ENCODE results near the gene ACP2.
"Not testable (repeated sequence)": the region's sequence is repeated elsewhere in the genome, so short reads cannot be mapped to it uniquely, and the experiment has no call there.

ACP2 gene

GRCh38 chr11:47204637-47204989 is 44.0 kb downstream of the ACP2 start:
- peak; percentile 47 for DNase-seq (ENCODE audit: low spot score)

- no peak for DNase-seq (ENCODE audit: low spot score)
These were observed 46.0 kb downstream of the ACP2 start for GRCh38 chr11:47202576-47202975.

GRCh38 chr11:47201015-47201414 is 47.6 kb downstream of the ACP2 start:
- DNase-seq (ENCODE audit: low spot score), result no peak

DNA sequence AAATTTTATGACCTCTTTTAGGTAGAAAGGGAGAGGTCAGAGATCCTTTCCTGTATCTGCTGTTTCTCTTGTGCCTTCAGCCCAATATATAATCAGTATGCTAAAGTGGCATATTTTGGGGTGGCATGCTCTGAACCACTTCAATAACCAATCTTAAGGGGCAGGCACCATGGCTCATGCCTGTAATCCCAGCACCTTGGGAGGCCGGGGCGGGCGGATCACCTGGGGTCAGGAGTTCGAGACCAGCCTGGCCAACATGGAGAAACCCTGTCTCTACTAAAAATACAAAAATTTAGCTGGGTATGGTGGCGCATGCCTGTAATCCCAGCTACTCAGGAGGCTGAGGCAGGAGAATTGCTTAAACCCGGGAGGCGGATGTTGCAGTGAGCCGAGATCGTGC is 50.5 kb downstream of the ACP2 start:
- not testable (repeated sequence) for DNase-seq (ENCODE audit: low spot score)

GRCh38 chr11:47192111-47192510 is 56.5 kb downstream of the ACP2 start:
- DNase-seq (ENCODE audit: low spot score), result no peak

- not testable (repeated sequence) for DNase-seq (ENCODE audit: low spot score)
These were observed 57.5 kb downstream of the ACP2 start for GRCh38 chr11:47191137-47191536.
